Small intestine (tissue), 7 donors: ENCODE measurements around the gene FOXC2. TPM values are rescaled to one million over a fixed set of nuclear protein-coding genes. Genes with fewer than 3 reads are reported as not detected.

ENCODE experiments used
- DNase-seq, 2 donors: peaks; one replicate each; pipeline versions ENCODE4 v3.0.0 to v3.0.0-alpha.2; 2013
- FAIRE-seq: peaks from 2 replicates; lab custom pipeline; 2012; peaks lifted over from hg19 to GRCh38; lab: Jason Lieb, UNC
- H3K27ac ChIP-seq, 3 donors: one replicate each; pipeline ENCODE4 v1.5.1; 2013; ENCODE audit warnings: low read length in 2 of 3, mild to moderate bottlenecking in 2 of 3, control low read depth in 1 of 3, inconsistent platforms in 1 of 3, low read depth in 1 of 3, moderate library complexity in 1 of 3
- H3K27me3 ChIP-seq, 3 donors: one replicate each; pipeline ENCODE4 v1.6.1; 2013; ENCODE audit warnings: low read length in 3 of 3, inconsistent platforms in 1 of 3; ENCODE audit not compliant: control insufficient read depth in 3 of 3, insufficient read depth in 3 of 3
- H3K36me3 ChIP-seq, 3 donors: one replicate each; pipeline ENCODE4 v1.6.1; 2013; ENCODE audit warnings: low read length in 3 of 3, inconsistent platforms in 1 of 3, low read depth in 1 of 3, mild to moderate bottlenecking in 1 of 3, moderate library complexity in 1 of 3; ENCODE audit not compliant: control insufficient read depth in 3 of 3, insufficient read depth in 2 of 3
- H3K4me1 ChIP-seq, 3 donors: one replicate each; pipeline ENCODE4 v1.6.1; 2013; ENCODE audit warnings: low read length in 2 of 3, inconsistent platforms in 1 of 3, low read depth in 1 of 3, mild to moderate bottlenecking in 1 of 3, moderate library complexity in 1 of 3; ENCODE audit not compliant: control insufficient read depth in 3 of 3, insufficient read depth in 2 of 3
- H3K4me3 ChIP-seq, 3 donors: one replicate each; pipeline ENCODE4 v1.5.1; 2013; ENCODE audit warnings: low read length in 3 of 3, control low read depth in 1 of 3, inconsistent platforms in 1 of 3, low read depth in 1 of 3, mild to moderate bottlenecking in 1 of 3, moderate library complexity in 1 of 3
- H3K9me3 ChIP-seq, 2 donors: one replicate each; pipeline ENCODE4 v1.6.1; 2013; ENCODE audit warnings: low read depth in 1 of 2, low read length in 1 of 2; ENCODE audit not compliant: control insufficient read depth in 2 of 2, insufficient read depth in 1 of 2
- WGBS, 3 donors: extraction: QIAGEN DNeasy Blood & Tissue Kit; methylation state at CpG; one replicate each; pipeline ENCODE4 v1.1.7; 2013; 5-methylcytosine and 5-hydroxymethylcytosine counted together
- polyA plus RNA-seq, 4 donors: library from polyadenylated mRNA; stranded (reverse) in 3 of 4; unstranded in 1 of 4; fragments of 200-250 nt in 3 of 4; fragments of 120-200 nt in 1 of 4; gene quantifications; one replicate each; pipeline versions ENCODE4 v1.2.1 to v1.2.3, GENCODE V29; 2013
- donor health status: healthy with polysubstance abuse.
- donor health status: control.
- donor health status: control.
- donor health status: Bipolar disorder and iron deficiency.
- donor health status: healthy.

Gene FOXC2
- polyA plus RNA-seq, 4 donors: 0.13 to 0.97 TPM; not detected in 2

- H3K27ac ChIP-seq: no peak overlapping the region
- DNase-seq: no peak
- no peaks in the 10 kb centered on the region for H3K9me3 ChIP-seq
- FAIRE-seq: no peak
- no peaks in the 10 kb centered on the region for H3K27me3 ChIP-seq
- no peak overlapping the region for H3K4me3 ChIP-seq
- H3K4me1 ChIP-seq: no peaks in the 10 kb centered on the region
- 96 to 98% (median 96%) methylated on average over 17 of the region's 17 CpGs for WGBS, 3 donors
- peaks cover 10 to 55% (median 17%) of the 10 kb centered on the region in 3 donors for H3K36me3 ChIP-seq
Measured at GRCh38 chr16:86536621-86537020, 30.0 kb upstream of the FOXC2 start.

- WGBS, 3 donors: 94 to 100% (median 97%) methylated on average over 4 of the region's 4 CpGs
- Histone ChIP-seq H3K36me3 (peaks cover 10 to 53% (median 17%) of the 10 kb centered on the region in 3 donors), H3K27me3 (no peaks in the 10 kb centered on the region), H3K27ac (no peak overlapping the region), H3K4me1 (no peaks in the 10 kb centered on the region), H3K4me3 (no peak overlapping the region), H3K9me3 (no peaks in the 10 kb centered on the region)
- DNase-seq: no peak
- no peak for FAIRE-seq
Measured at GRCh38 chr16:86537486-86537885, 29.1 kb upstream of the FOXC2 start.

GRCh38 chr16:86538196-86538780 lies 28.3 kb upstream of the FOXC2 start:
- no peaks in the 10 kb centered on the region for H3K9me3 ChIP-seq
- DNase-seq (no peak), FAIRE-seq (no peak)
- 89 to 95% (median 94%) methylated on average over 17 of the region's 17 CpGs for WGBS, 3 donors
- no peak overlapping the region for H3K4me3 ChIP-seq
- no peak overlapping the region for H3K27ac ChIP-seq
- H3K36me3 ChIP-seq: peaks cover 12 to 53% (median 17%) of the 10 kb centered on the region in 3 donors
- no peaks in the 10 kb centered on the region for H3K27me3 ChIP-seq
- no peaks in the 10 kb centered on the region for H3K4me1 ChIP-seq

- no peaks in the 10 kb centered on the region for H3K9me3 ChIP-seq
- peaks cover 12 to 61% (median 15%) of the 10 kb centered on the region in 3 donors for H3K36me3 ChIP-seq
- H3K27me3 ChIP-seq: no peaks in the 10 kb centered on the region
- 76 to 84% (median 83%) methylated on average over 6 of the region's 6 CpGs for WGBS, 3 donors
- no peak overlapping the region for H3K4me3 ChIP-seq
- FAIRE-seq (no peak), DNase-seq (no peak)
- H3K27ac ChIP-seq: no peak overlapping the region
- no peaks in the 10 kb centered on the region for H3K4me1 ChIP-seq
Measured at GRCh38 chr16:86540894-86541293, 25.7 kb upstream of the FOXC2 start.

- WGBS, 3 donors: 95 to 97% (median 95%) methylated on average over 11 of the region's 11 CpGs
- no peaks in the 10 kb centered on the region for H3K9me3 ChIP-seq
- H3K4me1 ChIP-seq: no peaks in the 10 kb centered on the region
- H3K27me3 ChIP-seq: no peaks in the 10 kb centered on the region
- DNase-seq (no peak), FAIRE-seq (no peak)
- no peak overlapping the region for H3K4me3 ChIP-seq
- H3K36me3 ChIP-seq: peaks cover 15 to 61% (median 18%) of the 10 kb centered on the region in 3 donors
- H3K27ac ChIP-seq: no peak overlapping the region
Measured at GRCh38 chr16:86541560-86541959, 25.1 kb upstream of the FOXC2 start.

GRCh38 chr16:86542756-86543750 lies 23.6 kb upstream of the FOXC2 start:
- DNase-seq (no peak), FAIRE-seq (no peak)
- Histone ChIP-seq H3K9me3 (no peaks in the 10 kb centered on the region), H3K4me1 (no peaks in the 10 kb centered on the region), H3K4me3 (no peak overlapping the region), H3K27ac (no peak overlapping the region), H3K36me3 (peaks cover 17 to 63% (median 20%) of the 10 kb centered on the region in 3 donors), H3K27me3 (no peaks in the 10 kb centered on the region)
- 86 to 94% (median 93%) methylated on average over 21 of the region's 21 CpGs for WGBS, 3 donors

GRCh38 chr16:86545481-86545880 lies 21.1 kb upstream of the FOXC2 start:
- no peak overlapping the region for H3K27ac ChIP-seq
- WGBS, 3 donors: 79 to 89% (median 87%) methylated on average over 12 of the region's 12 CpGs
- H3K4me3 ChIP-seq: no peak overlapping the region
- DNase-seq (no peak), FAIRE-seq (no peak)
- H3K36me3 ChIP-seq: peaks cover 10 to 58% (median 14%) of the 10 kb centered on the region in 3 donors
- H3K9me3 ChIP-seq: no peaks in the 10 kb centered on the region
- H3K4me1 ChIP-seq: no peaks in the 10 kb centered on the region
- no peaks in the 10 kb centered on the region for H3K27me3 ChIP-seq

- no peak for DNase-seq
- peaks cover 9 to 57% (median 14%) of the 10 kb centered on the region in 3 donors for H3K36me3 ChIP-seq
- WGBS, 3 donors: 85 to 90% (median 87%) methylated on average over 19 of the region's 19 CpGs
- no peaks in the 10 kb centered on the region for H3K4me1 ChIP-seq
- no peaks in the 10 kb centered on the region for H3K27me3 ChIP-seq
- no peak overlapping the region for H3K27ac ChIP-seq
- no peaks in the 10 kb centered on the region for H3K9me3 ChIP-seq
- no peak overlapping the region for H3K4me3 ChIP-seq
- FAIRE-seq: no peak
Measured at GRCh38 chr16:86545954-86546637, 20.5 kb upstream of the FOXC2 start.
